HCT116 (cell line): Measurements from ENCODE around the gene MAP7. TPM values are rescaled to one million over a fixed set of nuclear protein-coding genes. Genes with fewer than 3 reads are reported as not detected.

Experiments used
- ATAC-seq: fragments of 200-7000 bp; cut with Tn5 transposase; 2 replicates; pipeline ENCODE4 v1.9.1; 2020; ENCODE audit warnings: mild to moderate bottlenecking, moderate library complexity
- BruUV-seq: library from RNA; stranded (reverse); fragments of 400-500 nt; replicated peaks from 2 replicates; lab custom pipeline; 2021; lab: Mats Ljungman, UMichigan
- CTCF ChIA-PET: fragments of 300-600 bp; sonication (Branson Sonifier 250); formaldehyde crosslinking; loops from one replicate; lab custom pipeline; 2021; ENCODE audit warnings: antibody characterized with exemption; lab: Charles Lee
- POLR2A ChIA-PET: fragments of 300-600, 350-600 bp; sonication (Branson Sonifier 250); formaldehyde crosslinking; loops from one replicate; lab custom pipeline; 2021; ENCODE audit warnings: antibody characterized with exemption; lab: Charles Lee
- RAD21 ChIA-PET, 2 experiments: fragments of 300-600 bp; sonication (Branson Sonifier 250); formaldehyde crosslinking; loops; one replicate each; lab custom pipeline; 2023; ENCODE audit warnings: low total read pairs in 2 of 2; ENCODE audit not compliant: uncharacterized antibody in 2 of 2, unreplicated experiment in 2 of 2, low non-redundant PET in 1 of 2; lab: Charles Lee
- DNase-seq: peaks from one replicate; pipeline ENCODE4 v3.0.0-alpha.2; 2010; ENCODE audit warnings: low read depth, low spot score
- H2AFZ ChIP-seq: fragments of 200-600 bp; shearing (Covaris generic), sonication (generic); 2 replicates; pipeline ENCODE4 v1.6.1; 2017; ENCODE audit warnings: low read depth, mixed run types, mixed read lengths, antibody characterized with exemption, low read length; ENCODE audit not compliant: poor library complexity, severe bottlenecking
- H3K27ac ChIP-seq: 2 replicates; pipeline ENCODE4 v1.5.1; 2012; ENCODE audit warnings: low read depth, low read length
- H3K27me3 ChIP-seq: fragments of 200-600 bp; sonication (generic); 2 replicates; pipeline ENCODE4 v1.6.1; 2016; ENCODE audit warnings: mixed run types, low read length, mixed read lengths; ENCODE audit not compliant: insufficient read depth
- H3K36me3 ChIP-seq, 2 experiments: fragments of 200-500 bp in 1 of 2; fragments of 200-600 bp in 1 of 2; sonication (Bioruptor generic) in 1 of 2; sonication (generic) in 1 of 2; 2 replicates each; pipeline versions ENCODE4 v1.5.1 to v1.6.1; 2014 to 2016; ENCODE audit warnings: low read length in 2 of 2, inconsistent platforms in 1 of 2, mixed read lengths in 1 of 2, mixed run types in 1 of 2; ENCODE audit not compliant: insufficient read depth in 2 of 2, control insufficient read depth in 1 of 2
- H3K4me1 ChIP-seq, 2 experiments: fragments of 200-600 bp in 1 of 2; sonication (generic) in 1 of 2; 2 replicates each; pipeline versions ENCODE4 v1.5.1 to v1.6.1; 2012 to 2017; ENCODE audit warnings: low read length in 2 of 2, inconsistent platforms in 1 of 2, mild to moderate bottlenecking in 1 of 2, mixed read lengths in 1 of 2, mixed run types in 1 of 2, moderate library complexity in 1 of 2; ENCODE audit not compliant: insufficient read depth in 2 of 2, control insufficient read depth in 1 of 2
- H3K4me2 ChIP-seq: fragments of 200-600 bp; sonication (generic); 2 replicates; pipeline ENCODE4 v1.6.1; 2017; ENCODE audit warnings: mixed run types, low read length, mixed read lengths
- H3K4me3 ChIP-seq, 2 experiments: fragments of 200-600 bp in 1 of 2; sonication (generic) in 1 of 2; replicated peaks in 1 of 2; 2 replicates each; pipeline ENCODE4 v1.5.1; 2011 to 2016; ENCODE audit warnings: low read length in 2 of 2, control low read depth in 1 of 2, low read depth in 1 of 2, mild to moderate bottlenecking in 1 of 2, mixed read lengths in 1 of 2, mixed run types in 1 of 2
- H3K79me2 ChIP-seq: fragments of 200-600 bp; sonication (generic); 2 replicates; pipeline ENCODE4 v1.6.1; 2017; ENCODE audit warnings: mild to moderate bottlenecking, mixed run types, low read length, moderate library complexity, mixed read lengths; ENCODE audit not compliant: insufficient read depth
- H3K9ac ChIP-seq: fragments of 200-600 bp; sonication (generic); 2 replicates; pipeline ENCODE4 v1.6.1; 2016; ENCODE audit warnings: low read length, mixed read lengths
- H3K9me2 ChIP-seq: fragments of 200-600 bp; sonication (generic), shearing (Covaris generic); 2 replicates; pipeline ENCODE4 v1.6.1; 2017; ENCODE audit warnings: mixed run types, mild to moderate bottlenecking, moderate library complexity; ENCODE audit not compliant: insufficient read depth
- H3K9me3 ChIP-seq, 2 experiments: fragments of 200-500 bp in 1 of 2; fragments of 200-600 bp in 1 of 2; sonication (Bioruptor generic) in 1 of 2; sonication (generic) in 1 of 2; 2 replicates each; pipeline ENCODE4 v1.6.1; 2014 to 2017; ENCODE audit warnings: low read length in 2 of 2, mixed read lengths in 2 of 2, inconsistent platforms in 1 of 2, low read depth in 1 of 2, mild to moderate bottlenecking in 1 of 2, mixed run types in 1 of 2, moderate library complexity in 1 of 2; ENCODE audit not compliant: control insufficient read depth in 1 of 2, insufficient read depth in 1 of 2
- H4K20me1 ChIP-seq: fragments of 200-600 bp; sonication (generic), shearing (Covaris generic); 2 replicates; pipeline ENCODE4 v1.6.1; 2017; ENCODE audit warnings: mixed run types, mild to moderate bottlenecking, moderate library complexity; ENCODE audit not compliant: insufficient read depth
- ATF3 ChIP-seq: IDR thresholded peaks from 2 replicates; pipeline ENCODE4 v1.6.1; 2012
- CBX3 ChIP-seq: IDR thresholded peaks from 2 replicates; pipeline ENCODE4 v1.6.1; 2012; ENCODE audit warnings: low read depth
- EZH2 ChIP-seq: fragments of 200-600 bp; sonication (generic); IDR thresholded peaks from 2 replicates; pipeline ENCODE4 v1.6.1; 2017; ENCODE audit warnings: antibody characterized with exemption, mixed run types
- MAX ChIP-seq: IDR thresholded peaks from 2 replicates; pipeline ENCODE4 v1.6.1; 2012
- REST ChIP-seq: IDR thresholded peaks from 2 replicates; pipeline ENCODE4 v1.6.1; 2012; ENCODE audit warnings: low read depth
- SIN3A ChIP-seq: IDR thresholded peaks from 2 replicates; pipeline ENCODE4 v1.6.1; 2012; ENCODE audit warnings: low read depth
- ZBTB33 ChIP-seq: IDR thresholded peaks from 2 replicates; pipeline ENCODE4 v1.6.1; 2011; ENCODE audit warnings: mild to moderate bottlenecking, low read length, moderate library complexity; ENCODE audit not compliant: insufficient replicate concordance; ENCODE audit errors: extremely low read depth
- ZFX ChIP-seq: fragments of 450-650 bp; IDR thresholded peaks from 2 replicates; pipeline ENCODE4 v1.6.1; 2017
- ZNF274 ChIP-seq: fragments of 200-500 bp; sonication (Bioruptor generic); IDR thresholded peaks from 2 replicates; pipeline ENCODE4 v1.6.1; 2014; ENCODE audit warnings: mild to moderate bottlenecking, low read depth, low read length, inconsistent platforms
- intact Hi-C: fragments of 100-400 bp; cut with micrococcal nuclease; formaldehyde crosslinking; loops from 2 replicates; pipeline ENCODE4 v1.10.0; 2022
- total RNA-seq: library from RNA; stranded (reverse); gene quantifications from one replicate; pipeline ENCODE4 v1.2.1, GENCODE V29; 2021; ENCODE audit not compliant: unreplicated experiment

Gene MAP7
- total RNA-seq, 1 experiment from 2014 or later: 35.5 TPM

- no peak overlapping the region for H2AFZ ChIP-seq
- POLR2A ChIA-PET: no interaction called here
- no peaks in the 10 kb centered on the region for H4K20me1 ChIP-seq
- DNase-seq: no peak
- no peaks in the 10 kb centered on the region for H3K36me3 ChIP-seq
- H3K9me3 ChIP-seq: no peaks in the 10 kb centered on the region
- peaks cover 33% of the 10 kb centered on the region for H3K79me2 ChIP-seq
- BruUV-seq: no TSS peak
- no peaks in the 10 kb centered on the region for H3K4me1 ChIP-seq
- no peak overlapping the region for H3K9ac ChIP-seq
- no peak for TF ChIP-seq EZH2
- no peak for TF ChIP-seq ZBTB33
- no peak for TF ChIP-seq SIN3A
- no peak for TF ChIP-seq ATF3
- TF ChIP-seq ZNF274: no peak
- H3K4me2 ChIP-seq: no peak overlapping the region
- RAD21 ChIA-PET: interaction anchor here in 1 of 2 experiments (0.6 kb wide), 1 partner anchor 794 kb away, joined by 4 read pairs; no protein-coding TSS in a partner anchor
- H3K27me3 ChIP-seq: no peaks in the 10 kb centered on the region
- CTCF ChIA-PET: no interaction called here
- no peak overlapping the region for H3K4me3 ChIP-seq
- no peaks in the 10 kb centered on the region for H3K9me2 ChIP-seq
- no peak for ATAC-seq
- intact Hi-C loops: no loop called here
- H3K27ac ChIP-seq: no peak overlapping the region
These were observed 29.7 kb downstream of the MAP7 start for GRCh38 chr6:136520517-136520916.

- POLR2A ChIA-PET: no interaction called here
- Histone ChIP-seq H4K20me1 (no peaks in the 10 kb centered on the region), H2AFZ (no peak overlapping the region), H3K9me3 (no peaks in the 10 kb centered on the region), H3K4me3 (no peak overlapping the region), H3K79me2 (peaks cover 30% of the 10 kb centered on the region), H3K4me2 (no peak overlapping the region), H3K27ac (no peak overlapping the region), H3K36me3 (no peaks in the 10 kb centered on the region), H3K9ac (no peak overlapping the region), H3K9me2 (no peaks in the 10 kb centered on the region), H3K27me3 (no peaks in the 10 kb centered on the region), H3K4me1 (no peaks in the 10 kb centered on the region)
- CTCF ChIA-PET: no interaction called here
- RAD21 ChIA-PET: no interaction called here
- no TSS peak for BruUV-seq
- ATAC-seq: no peak
- intact Hi-C loops: no loop called here
- DNase-seq: no peak
- TF ChIP-seq SIN3A (no peak), REST (no peak), ZBTB33 (no peak), CBX3 (no peak), MAX (no peak), ZFX (no peak), EZH2 (no peak)
These were observed 32.6 kb downstream of the MAP7 start for GRCh38 chr6:136517582-136517981.
